Kidney epithelial cell (primary cell): ENCODE measurements around the gene WFDC12. TPM values are rescaled to one million over a fixed set of nuclear protein-coding genes. Genes with fewer than 3 reads are reported as not detected.

Experiments
- DNase-seq: peaks from one replicate; pipeline ENCODE4 v3.0.0-alpha.2; 2010; ENCODE audit warnings: low read depth
- H3K27me3 ChIP-seq: 2 replicates; pipeline ENCODE4 v1.6.0; 2011; ENCODE audit warnings: low read length; ENCODE audit not compliant: control insufficient read depth, insufficient read depth
- H3K36me3 ChIP-seq: 2 replicates; pipeline ENCODE4 v1.5.1; 2011; ENCODE audit warnings: low read length; ENCODE audit not compliant: control insufficient read depth, insufficient read depth
- H3K4me3 ChIP-seq: 2 replicates; pipeline ENCODE4 v1.5.1; 2011; ENCODE audit warnings: low read depth, mild to moderate bottlenecking, control low read depth, low read length
- total RNA-seq: library from RNA; depleted of rRNA; stranded (reverse); fragments of >200 nt; gene quantifications from 2 replicates; pipeline ENCODE4 v1.2.3, GENCODE V29; 2015
- TF ChIP-seq, protein P1 (sequence below): IDR thresholded peaks from 2 replicates; pipeline ENCODE4 v1.5.1; 2011; ENCODE audit warnings: mild to moderate bottlenecking, moderate library complexity, low read length, control low read depth, inconsistent platforms; ENCODE audit not compliant: insufficient read depth, poor library complexity, severe bottlenecking

The WFDC12 gene
- total RNA-seq, 1 donor from 2014 or later = not detected

- DNase-seq = no peak
- TF ChIP-seq, protein P1, sequence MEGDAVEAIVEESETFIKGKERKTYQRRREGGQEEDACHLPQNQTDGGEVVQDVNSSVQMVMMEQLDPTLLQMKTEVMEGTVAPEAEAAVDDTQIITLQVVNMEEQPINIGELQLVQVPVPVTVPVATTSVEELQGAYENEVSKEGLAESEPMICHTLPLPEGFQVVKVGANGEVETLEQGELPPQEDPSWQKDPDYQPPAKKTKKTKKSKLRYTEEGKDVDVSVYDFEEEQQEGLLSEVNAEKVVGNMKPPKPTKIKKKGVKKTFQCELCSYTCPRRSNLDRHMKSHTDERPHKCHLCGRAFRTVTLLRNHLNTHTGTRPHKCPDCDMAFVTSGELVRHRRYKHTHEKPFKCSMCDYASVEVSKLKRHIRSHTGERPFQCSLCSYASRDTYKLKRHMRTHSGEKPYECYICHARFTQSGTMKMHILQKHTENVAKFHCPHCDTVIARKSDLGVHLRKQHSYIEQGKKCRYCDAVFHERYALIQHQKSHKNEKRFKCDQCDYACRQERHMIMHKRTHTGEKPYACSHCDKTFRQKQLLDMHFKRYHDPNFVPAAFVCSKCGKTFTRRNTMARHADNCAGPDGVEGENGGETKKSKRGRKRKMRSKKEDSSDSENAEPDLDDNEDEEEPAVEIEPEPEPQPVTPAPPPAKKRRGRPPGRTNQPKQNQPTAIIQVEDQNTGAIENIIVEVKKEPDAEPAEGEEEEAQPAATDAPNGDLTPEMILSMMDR = no peak
- Histone ChIP-seq H3K36me3 (no peaks in the 10 kb centered on the region), H3K4me3 (no peak overlapping the region), H3K27me3 (peaks cover 3% of the 10 kb centered on the region)
Observed at GRCh38 chr20:45105317-45105716, 18.9 kb downstream of the WFDC12 start.

DNA sequence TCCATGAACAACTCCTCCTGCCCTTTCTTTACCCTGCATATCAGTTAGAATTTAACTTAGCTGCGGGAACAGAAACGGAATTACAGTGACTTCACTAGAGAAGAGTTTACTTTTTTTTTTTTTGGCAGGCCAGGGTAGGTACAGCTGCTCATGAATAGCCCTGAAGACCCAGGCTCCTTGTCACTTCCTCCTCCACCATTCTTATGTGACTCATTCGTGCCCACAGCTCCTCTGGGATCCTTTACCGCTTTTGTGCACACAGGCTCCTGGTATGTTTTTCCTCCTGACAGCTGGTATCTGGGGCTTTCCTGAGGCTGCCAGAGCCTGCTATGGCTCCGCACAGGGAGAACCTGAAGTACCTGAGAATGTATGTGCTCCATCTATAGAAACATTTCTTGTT lies 19.5 kb downstream of the WFDC12 start:
- TF ChIP-seq, protein P1 = no peak
- Histone ChIP-seq H3K27me3 (peaks cover 3% of the 10 kb centered on the region), H3K4me3 (no peak overlapping the region), H3K36me3 (no peaks in the 10 kb centered on the region)
- DNase-seq = peak; percentile 97

DNA sequence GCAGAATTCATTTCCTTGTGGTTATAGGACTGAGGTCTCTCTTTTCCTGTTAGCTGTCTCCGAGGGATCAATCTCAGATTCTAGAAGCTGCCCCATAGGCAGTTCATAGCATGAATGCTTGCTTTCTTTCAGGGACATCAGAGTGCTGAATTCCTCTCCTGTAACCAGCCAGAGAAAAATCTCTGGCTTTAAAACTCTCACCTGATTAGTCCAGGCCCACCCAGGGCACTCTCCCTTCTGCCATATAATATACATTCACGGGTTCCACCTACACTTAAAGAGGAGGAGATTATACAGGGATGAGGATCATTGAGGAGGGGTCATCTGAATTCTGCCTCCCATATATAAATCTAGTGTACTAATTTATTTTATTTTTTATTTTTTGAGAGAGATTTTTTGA lies 21.2 kb downstream of the WFDC12 start:
- TF ChIP-seq, protein P1 = no peak
- H3K27me3 ChIP-seq = peaks cover 5% of the 10 kb centered on the region
- H3K4me3 ChIP-seq = no peak overlapping the region
- no peaks in the 10 kb centered on the region for H3K36me3 ChIP-seq
- DNase-seq = no peak

DNA sequence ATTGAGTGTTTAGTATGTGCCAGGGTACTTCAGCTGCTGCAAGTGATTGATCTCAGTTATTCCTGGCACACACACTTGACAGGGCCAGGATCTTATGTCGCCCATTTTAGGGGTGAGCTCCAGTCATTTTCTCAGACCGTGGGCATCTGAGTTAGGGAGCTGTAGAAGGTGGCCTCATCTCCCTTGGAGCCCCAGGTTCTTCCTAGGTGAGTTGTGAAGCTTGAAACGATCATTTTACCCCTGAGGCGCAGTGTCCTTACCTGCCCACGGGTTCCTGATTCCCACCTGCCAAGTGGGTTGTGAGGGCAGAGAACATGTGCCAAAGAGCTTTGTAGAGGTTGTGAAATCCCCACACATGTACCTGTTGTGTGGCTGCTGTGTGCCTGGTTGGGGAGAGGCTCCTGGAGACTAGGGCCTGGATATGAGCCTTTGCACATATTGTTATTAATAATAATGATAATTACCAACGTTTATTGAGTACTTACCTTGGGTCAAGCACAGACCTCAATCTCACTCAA lies 22.9 kb downstream of the WFDC12 start:
- no peak for DNase-seq
- H3K4me3 ChIP-seq = no peak overlapping the region
- peaks cover 11% of the 10 kb centered on the region for H3K27me3 ChIP-seq
- H3K36me3 ChIP-seq = no peaks in the 10 kb centered on the region
- TF ChIP-seq, protein P1 = no peak

DNA sequence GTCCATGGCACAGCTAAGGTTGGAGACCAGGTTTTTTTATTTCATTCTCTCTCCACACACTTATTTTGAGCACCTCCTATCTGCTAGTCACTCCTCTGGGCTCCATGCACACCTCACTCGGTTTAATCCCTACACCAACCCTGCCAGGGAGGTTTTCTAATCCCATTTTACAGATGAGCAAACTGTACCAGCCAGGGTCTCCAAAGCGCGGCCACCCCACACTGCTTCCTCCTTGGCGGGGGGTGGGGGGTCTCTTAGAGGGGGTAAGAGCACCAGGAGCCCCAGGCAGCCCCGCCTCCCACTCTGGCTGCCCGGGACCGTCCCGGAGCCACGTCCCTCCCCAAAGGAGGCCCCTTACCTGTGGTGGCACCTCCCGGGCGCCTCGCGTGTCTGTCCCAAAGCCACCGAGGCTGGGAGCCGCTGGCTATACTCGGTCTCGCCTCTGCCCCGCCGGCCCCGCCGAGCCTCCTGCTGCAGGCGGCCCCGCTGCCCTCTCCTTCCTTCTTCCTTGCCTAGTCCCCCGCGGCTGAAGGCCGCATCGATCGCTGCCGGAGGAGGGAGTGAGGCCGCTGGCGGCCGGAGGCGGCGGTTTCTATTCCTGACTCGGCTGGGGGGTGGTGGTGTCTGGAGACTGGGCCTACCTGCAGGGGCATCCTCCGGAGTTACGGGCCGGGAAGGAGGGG lies 23.6 kb downstream of the WFDC12 start, which contains the start of gene KCNS1:
Gene KCNS1 (minus strand): TSS at position 565 of the 683 bp plus-strand sequence. CDS start 1,891 bp downstream, outside the sequence.
- H3K4me3 ChIP-seq = peak within 1 kb of the TSS; percentile 13

More for the DNA sequence above, 23.6 kb downstream of the WFDC12 start, which contains the start of gene KCNS1:
- TF ChIP-seq, protein P1 = peak; percentile 2
- Histone ChIP-seq H3K27me3 (peaks cover 11% of the 10 kb centered on the region), H3K36me3 (no peaks in the 10 kb centered on the region)
- DNase-seq = no peak
